Activated gamma-delta T cell (primary cell): ENCODE measurements around the gene PRDX5.

Experiments used
- DNase-seq: peaks from one replicate; lab custom pipeline; 2025; lab: John Stamatoyannopoulos, UW

PRDX5 gene

GRCh38 chr11:64362339-64362738 lies 44.4 kb downstream of the PRDX5 start:
- no peak for DNase-seq

DNA sequence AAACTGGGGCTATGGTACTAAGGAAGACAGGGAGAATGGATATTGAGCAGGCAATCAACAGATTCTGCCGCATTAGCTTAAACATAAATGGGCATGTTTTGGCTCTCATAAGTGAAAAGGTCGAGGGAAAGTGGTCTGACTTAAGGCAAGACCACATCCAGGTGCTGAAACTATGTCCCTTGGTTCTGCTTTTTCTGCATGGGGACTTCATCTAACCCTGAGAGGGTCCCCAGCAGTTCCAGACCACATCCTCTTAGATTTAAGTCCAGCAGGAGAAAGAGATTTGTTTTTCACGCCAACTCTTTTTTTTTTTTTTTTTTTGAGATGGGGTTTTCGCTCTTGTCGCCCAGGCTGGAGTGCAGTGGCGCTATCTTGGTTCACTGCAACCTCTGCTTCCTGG lies 46.5 kb downstream of the PRDX5 start:
- no peak for DNase-seq

GRCh38 chr11:64364911-64365310 lies 47.0 kb downstream of the PRDX5 start:
- no peak for DNase-seq

GRCh38 chr11:64366751-64367150 lies 48.8 kb downstream of the PRDX5 start:
- DNase-seq: no peak

DNA sequence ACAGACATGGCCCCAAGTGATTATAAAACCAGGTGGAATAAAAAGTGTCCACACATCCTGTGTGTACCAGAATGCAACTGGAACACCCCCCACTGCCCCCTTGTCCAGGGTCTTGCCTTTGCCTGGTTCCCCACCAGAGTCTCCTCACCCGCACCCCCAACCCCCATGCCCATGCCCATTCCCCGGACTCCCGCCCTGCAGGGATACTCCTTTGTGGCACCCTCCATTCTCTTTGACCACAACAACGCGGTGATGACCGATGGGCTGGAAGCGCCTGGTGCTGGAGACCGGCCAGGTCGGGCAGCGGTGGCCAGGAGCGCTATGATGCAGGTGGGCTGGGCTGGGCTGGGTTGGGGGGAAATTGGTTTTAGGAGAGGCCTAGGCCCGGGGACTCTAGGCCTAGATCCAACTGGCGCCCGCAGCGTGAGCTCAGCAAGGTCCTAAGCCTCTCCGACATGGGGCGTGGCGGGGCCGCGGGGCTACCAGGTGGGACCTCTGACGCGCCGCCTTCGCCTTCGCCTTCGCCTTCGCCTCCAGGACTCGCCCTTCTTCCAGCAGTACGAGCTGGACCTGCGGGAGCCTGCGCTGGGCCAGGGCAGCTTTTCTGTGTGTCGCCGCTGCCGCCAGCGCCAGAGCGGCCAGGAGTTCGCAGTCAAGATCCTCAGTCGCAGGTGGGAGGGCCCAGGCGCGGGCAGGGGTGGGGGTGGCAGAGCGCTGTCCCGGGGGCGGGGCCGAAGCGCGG lies 50.2 kb downstream of the PRDX5 start:
- no peak for DNase-seq

GRCh38 chr11:64368673-64369074 lies 50.8 kb downstream of the PRDX5 start:
- no peak for DNase-seq

- DNase-seq: no peak
Measured at GRCh38 chr11:64369440-64370421, 51.8 kb downstream of the PRDX5 start.

GRCh38 chr11:64371201-64371600 lies 53.3 kb downstream of the PRDX5 start:
- DNase-seq: no peak
